Iris pigment epithelial cell (primary cell): Measurements from ENCODE around the gene CHST11.

ENCODE experiments used
- DNase-seq: peaks from one replicate; pipeline ENCODE4 v3.0.0-alpha.2; 2011; ENCODE audit warnings: low read depth

The CHST11 gene

DNA sequence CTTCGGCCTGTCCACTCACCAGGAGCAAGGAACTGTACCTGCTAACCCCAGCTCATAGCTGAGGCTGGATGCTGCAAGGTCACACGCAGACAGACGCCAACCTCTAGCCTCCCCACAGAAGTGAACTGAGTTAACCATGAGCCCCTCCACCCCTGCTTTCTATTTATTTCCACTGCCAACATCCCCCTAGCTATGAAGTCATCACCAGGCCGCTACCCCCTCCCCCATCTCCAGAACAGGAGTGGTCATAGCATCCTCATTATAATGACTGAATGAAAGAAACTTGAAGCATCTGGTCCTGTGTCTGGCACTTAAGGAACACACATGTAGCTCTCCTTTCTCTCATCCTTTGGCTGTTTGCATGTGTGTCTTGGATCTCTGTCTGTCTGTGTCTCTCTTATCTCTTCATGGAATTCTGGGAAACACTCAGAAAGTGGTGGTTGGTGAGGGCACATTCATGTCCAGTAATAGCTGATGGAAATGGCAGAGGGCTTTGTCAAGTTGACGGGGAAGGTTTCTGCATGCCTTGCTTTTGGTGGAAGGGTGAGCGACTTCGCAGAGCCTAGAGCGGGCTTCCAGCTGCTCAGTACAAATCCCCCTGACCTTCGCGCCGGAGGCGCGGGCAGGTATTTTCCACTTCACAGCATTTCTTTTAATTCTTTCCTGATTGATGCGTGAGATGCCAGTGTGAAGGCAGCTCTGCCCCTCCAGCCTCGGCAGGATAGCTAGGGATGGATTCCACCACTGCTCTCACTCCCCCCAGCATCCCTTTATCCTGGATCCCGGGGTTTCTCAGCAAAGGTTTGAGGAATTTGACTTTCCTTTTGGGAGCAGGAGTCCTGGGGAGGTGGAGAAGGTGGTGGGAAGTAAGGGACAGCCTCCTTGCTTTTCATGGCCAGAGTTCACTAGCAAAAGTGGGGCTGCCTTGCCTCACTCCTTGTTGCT is 198.2 kb downstream of the CHST11 start:
- DNase-seq: no peak

DNA sequence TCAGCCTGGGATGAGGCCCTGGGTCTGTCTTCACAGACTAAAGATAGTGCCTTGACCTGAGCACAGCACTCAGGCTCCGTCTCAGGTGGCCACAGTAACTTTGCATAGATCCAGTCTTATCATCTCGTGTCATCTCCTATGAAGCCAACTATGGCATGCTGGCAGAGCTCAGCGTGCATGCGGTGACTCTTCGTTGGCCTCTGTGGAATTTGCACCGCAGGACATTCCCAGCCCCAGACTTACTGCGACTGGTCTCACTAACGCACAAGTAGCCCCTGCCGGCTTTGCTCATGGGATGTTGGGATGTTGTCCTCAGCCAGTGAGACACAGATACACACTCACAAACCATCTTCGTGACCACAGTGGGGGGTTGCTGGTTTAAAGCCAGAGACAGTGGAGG is 199.6 kb downstream of the CHST11 start:
- DNase-seq: no peak

DNA sequence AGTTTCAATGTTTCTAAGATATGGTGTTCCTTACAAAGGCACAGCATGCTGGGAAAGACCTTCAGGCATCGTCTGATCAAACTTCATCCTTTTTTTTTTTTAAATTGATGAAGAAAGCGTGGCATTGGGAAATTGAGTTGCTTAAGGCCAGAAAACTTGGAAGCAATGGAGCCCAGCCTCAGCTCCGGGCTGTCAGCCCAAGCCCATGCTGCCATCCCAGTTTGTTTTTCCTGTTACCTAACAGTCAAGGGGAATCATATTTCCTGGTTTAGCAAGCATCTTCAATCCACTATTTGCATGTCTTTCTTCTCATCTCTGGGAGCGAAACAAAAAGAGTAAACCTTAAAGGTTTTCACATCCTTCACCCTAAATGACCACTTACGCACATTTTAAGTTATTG is 200.2 kb downstream of the CHST11 start:
- peak; percentile 46 for DNase-seq

DNA sequence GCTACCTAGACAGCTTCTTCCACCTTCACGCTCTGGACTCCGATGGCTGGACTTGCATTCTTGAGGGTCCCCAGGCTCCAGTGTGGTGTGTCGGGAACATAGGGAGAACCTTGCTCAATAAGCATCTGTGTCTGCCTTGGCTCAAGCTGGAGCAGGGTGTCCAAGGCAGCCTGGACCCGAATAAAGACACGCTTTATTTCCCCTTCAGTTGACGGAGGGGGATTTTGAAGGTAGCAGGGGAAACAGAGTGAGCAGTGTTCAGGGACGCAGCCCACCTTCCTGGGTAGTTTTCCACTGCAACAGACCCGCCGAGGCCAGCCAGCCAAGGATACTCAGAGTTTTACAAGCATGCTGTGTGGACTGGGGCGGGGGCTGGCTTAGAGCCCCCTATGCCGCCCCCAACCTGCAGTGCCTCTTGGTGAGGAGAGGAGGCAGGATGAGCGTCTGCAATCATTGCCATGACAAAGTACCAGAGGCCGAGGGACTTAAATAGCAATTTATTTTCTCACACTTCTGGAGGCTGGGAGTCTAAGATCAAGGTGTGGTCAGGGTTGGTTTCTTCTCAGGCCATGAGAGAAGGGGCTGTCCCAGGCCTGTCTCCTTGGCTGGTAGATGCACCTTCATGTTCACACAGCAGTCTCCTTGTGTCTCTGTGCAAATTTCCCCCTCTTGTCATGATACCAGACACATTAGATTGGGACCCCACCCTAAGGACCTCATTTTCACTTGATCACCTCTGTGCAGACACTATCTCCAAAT is 201.2 kb downstream of the CHST11 start:
- DNase-seq: no peak

DNA sequence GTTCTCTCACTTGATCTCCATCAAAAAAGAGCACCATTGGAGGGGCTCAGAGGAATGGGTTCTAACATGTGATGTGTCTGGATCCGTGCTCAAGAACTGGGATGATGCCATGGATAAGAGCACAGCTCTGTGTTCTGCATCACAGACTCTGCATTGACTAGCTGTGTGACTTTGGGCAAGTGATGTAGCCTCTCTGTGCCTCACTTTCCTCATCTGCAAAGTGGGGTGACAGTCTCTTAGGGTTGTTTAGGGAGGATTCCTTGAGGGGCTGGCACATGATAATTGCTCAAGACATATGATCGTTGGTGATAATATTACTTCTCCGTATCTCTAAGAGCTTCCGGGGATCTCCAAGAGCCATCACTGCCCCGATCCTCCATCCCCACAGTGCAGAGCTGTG is 202.3 kb downstream of the CHST11 start:
- no peak for DNase-seq

DNA sequence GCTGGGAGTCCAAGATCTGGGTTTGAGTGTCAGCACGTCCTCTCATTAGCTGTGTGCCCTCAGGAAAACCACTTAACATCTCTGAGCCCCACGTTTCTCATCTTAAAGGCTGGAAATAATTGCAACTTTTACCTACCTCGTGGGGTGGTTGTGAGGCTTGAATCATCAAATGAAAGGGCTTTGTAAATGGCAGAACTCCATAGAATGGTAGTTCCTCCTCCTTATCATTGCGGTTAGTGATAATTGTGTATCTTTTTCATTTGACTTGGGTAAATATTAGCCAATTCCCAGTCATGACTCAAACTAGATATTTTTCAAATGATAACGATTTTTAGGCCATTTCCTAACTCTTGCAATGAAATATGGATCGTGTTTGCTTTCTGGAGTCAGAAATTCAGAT is 205.5 kb downstream of the CHST11 start:
- DNase-seq: peak; percentile 38

DNA sequence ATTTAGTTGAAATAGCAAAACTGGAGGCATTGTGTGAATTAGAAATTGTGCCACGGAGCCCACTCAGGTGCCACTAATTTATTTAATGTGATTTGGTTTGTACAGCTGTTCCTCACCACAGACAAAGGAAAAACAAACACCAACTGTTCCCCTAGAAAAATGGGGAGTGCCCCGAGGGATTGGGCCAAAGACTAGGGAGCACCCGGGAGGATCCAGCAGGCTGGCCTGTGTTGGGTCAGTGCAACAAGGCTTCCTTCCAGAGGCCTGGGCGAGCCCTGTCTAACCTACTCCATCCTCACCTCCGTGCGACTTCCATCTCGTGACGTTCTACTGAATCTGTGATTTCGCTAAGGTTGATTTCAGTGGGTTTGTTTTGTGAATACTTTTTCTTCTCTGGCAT is 206.2 kb downstream of the CHST11 start:
- no peak for DNase-seq

DNA sequence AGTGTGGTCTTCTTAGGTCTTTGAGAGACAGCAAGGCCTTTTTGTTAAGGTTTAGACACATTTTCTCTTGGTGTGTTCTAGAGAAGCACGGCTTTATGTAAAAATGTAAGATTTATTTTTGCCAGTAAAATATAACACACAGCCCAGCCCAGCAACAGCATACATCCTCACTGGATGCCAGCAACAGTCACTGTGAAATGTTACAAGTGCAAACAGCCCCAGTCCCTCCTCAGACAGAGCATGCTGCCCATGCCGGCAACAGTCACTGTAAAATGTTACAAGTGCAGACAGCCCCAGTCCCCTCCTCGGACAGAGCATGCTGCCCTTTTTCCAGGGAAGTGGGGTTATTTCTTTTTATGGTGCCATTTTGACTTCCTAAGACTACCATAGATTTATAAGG is 207.6 kb downstream of the CHST11 start:
- no peak for DNase-seq

DNA sequence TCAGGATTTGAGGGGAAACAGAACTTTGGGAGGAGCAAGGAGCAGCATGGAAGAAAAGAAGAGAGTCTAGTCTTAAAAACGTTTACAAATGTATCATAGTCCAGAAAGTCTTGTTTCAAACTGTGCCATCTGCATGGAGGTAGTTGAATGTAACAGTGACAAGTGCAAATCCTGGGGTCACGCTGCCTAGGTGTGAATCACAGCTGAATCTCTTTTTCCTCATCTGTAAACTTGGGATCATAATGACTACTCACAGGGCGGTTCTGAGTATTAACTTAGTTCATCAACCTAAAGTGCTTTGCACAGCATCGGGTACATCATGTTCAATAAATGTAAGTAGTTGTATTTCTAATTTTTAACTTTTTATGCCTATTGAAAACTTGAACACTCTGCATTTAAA is 208.5 kb downstream of the CHST11 start:
- DNase-seq: no peak

DNA sequence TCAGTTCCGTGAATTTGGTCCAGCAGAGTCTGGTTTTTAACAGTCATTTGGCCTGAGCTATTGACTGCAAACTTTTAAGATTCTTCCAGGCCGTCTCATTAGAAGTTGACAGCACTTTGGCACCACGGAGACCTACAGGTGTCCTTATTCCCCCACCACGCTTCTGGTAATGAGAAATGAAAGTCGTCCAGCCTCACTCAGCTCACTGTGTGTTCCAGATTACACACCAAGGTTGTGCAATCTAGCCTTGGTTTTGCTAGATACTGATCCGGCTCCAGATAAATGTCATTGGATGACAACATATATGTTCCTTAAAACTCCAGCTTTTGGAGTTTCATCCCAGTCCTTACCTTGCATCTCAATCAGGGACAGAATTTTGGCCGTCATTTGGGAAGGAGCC is 210.4 kb downstream of the CHST11 start:
- peak; percentile 75 for DNase-seq

DNA sequence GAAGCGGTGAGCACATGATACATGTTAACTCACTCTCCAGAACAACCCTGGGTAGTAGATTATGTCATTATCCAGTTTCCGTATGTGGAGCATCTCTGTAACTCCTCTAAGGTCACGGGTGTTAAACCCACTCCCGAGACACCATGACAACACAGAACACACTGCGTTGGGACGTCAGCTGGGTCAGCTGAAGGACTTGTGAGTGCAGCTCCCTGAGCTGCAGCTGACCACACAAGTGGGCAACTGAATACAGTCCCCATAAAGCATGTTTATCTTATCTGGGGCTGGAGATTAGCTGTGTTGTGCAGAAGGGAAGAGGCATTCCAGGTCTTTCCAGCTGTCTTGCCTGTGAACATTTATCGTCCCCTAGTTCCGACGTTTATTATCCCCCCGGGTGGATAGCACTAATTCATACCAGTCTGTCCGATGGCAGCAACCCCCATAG is 211.5 kb downstream of the CHST11 start:
- DNase-seq: peak; percentile 80

DNA sequence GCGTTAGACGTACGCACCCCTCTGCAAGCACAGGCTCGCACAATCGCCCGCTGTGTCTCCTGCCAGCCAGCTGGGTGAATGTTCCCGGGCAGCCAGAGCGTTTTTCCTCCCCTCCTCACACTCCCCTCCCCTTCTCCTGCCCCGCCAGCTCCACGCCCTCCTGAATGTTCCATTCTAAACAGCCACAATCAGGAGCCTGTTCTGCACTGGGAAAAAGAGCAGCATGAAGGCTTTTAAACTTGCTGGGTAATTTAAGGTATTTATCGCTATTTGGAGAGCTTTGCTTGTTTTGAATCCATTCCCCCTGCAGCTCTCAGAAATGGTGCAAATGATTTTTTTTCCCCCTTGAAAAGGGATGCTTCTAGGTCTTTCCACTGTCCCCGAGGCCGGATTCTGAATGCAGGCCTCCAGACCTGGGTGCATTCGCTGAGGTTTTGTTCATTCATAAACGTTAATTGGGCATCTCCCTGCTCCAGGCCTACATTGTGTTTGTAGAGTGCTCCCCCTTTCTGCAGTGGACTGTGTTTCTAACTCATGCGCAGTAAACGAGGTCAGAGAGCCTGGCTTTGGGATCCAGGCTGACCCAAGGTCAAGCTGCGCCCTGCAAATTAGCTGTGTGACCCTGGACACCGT is 212.5 kb downstream of the CHST11 start:
- no peak for DNase-seq

DNA sequence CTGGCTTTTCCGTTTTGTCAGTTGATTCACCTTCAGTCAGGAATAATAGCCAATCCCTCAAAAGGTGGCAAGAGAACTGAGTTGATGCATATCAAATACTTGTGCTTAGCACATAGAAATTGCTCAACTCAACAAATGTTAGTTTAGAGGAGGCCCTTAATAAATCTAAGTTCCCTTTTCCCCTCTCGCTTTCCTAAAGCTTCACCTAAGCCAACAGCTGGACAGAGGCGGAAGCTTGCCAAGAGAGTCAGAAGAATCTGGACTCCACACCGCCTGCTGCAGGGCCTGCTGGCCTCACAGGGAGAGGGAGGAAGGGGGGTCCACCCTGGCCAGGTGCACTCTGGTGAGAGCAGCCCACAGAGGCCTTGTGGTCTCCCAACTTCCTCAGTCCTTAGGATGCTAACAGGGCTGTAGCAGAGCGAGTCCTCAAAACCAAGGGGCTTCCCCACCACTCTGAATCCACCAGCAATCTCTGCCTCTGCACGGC is 213.1 kb downstream of the CHST11 start:
- DNase-seq: no peak

DNA sequence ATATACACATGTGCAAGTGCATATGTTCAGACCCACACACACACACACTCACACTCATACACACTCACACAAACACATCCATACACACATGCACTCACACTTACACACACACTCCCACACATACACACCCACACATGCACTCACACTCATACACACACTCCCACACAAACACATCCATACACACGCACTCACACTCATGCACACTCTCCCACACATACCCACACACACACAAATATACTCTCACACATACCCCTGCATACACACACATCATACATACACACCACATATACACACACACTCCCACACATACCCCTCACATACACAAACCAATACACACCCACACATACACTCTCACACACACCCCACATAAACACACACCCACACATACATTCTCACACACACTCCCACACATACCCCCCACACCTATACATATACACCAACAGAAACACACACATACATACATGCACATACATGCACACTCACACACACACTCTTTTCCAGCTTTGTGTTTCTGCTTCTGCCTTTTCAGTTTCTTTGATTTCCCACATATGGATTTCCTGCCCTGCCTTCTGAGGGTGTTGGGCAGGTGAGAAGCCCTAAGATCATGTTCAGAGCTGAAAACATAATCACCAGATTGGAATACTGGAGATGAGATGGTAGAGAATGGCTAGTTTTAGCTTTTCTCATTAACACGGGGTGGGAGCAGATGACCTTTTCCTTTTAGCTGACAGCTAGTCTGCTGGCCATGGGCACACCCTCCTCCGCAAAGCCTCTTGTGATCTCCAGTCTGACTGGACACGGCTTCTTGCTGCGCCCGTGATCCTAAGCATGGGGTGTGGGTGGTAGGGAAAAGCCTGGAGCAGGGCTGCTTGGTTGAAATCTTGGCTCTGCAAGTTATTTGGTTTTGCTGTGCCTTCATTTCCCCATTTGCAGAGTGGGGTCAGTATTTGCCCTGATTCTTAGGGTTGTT is 214.0 kb downstream of the CHST11 start:
- DNase-seq: no peak

DNA sequence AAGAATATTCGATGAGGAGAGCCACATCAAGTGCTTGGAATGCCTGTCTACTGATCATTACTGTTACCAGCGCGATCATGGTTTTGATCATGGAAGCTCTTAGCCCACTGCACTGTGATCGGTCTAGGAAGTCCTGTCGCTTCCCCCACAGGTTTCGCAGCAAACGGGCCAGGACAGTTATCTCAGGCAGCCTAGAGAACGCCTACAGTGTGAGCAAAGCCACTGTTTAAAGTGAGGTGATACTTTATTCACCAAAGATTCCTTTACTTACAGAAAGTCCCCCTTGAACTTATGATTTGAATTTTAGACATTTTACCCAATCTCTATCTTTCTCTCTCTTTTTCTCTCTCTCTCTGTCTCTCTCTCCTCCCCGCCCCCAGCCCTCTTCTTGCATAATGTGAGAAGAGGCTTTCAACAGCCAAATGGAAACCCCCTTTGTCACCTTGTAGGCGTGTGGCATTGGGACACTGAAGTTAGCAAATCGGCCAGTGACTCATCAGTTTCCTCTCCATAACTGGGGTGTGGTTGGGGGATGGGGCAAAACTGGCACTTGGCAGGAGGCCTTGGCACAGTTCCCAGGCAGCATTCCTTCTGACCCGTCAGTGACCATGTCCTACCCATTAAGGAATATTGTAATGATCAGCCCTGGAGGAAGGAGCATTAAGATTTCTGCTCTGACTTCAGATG is 214.8 kb downstream of the CHST11 start:
- peak; percentile 87 for DNase-seq

DNA sequence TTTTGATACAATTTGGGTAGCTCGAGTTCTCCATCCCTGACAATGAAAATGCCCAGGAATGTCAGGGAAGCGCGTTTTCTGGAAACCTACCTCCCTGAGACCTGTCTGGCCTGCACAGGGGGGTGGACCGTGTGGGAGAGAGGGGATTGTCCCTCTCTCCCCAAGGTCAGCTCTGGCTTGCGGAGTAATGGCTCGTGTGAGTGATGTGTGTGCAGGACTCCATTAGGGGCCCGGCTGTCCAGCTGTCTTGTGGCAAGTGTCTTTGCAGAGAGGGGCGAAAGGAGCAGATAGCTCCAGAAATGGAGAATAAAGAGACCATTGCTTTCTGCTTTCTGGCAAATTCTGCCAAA is 215.3 kb downstream of the CHST11 start:
- DNase-seq: no peak

DNA sequence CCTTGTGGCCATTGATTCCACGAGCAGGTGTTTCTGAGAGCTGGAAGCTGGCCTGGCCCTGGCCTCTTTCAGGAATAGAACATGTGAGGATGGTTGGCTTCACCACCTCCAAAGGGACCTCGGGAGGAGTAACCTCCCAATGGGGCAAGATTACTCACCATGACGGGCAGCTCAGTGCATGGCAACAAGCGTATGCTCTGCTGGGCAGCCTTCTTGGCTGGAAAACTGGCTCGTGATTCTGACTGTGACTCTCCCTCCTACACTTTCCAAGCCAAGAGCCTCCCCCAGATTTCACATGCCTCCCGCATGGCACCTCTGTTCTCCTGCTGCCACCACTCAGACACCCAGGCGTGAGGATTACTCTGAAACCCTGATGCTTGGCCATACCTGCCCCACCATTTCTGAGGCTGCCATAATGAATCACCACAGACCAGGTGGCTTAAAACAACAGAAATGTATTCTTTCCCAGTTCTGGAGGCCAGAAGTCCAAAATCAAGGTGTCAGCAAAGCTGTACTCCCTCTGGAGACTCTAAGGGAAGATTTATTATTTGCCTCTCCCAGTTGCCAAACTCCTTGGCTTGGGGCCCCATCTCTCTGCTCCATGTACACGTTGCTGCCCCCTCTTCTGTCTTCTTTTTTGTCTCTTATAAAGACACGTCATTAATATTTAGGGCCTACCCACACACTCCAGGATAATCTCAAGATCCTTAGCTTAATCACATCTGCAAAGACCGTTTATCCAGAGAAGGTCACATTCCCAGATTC is 215.9 kb downstream of the CHST11 start:
- DNase-seq: no peak

DNA sequence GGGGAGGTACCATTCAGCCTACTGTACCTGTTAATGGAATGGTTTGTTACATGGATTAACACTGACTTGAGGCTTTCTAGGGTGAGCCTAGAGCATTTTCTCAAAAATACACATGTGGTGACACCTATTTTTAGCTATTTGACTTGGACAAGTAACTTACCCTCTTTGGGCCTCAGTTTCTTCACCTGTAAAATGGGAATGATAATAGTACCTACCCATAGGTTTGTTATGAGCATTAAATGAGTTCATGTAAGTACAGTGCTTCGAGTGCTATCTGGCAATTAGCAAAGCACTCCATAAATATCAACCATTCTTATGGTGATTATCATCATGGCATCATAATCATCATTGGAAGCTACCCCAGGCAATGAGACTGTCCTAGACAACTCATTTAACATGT is 216.5 kb downstream of the CHST11 start:
- DNase-seq: no peak

DNA sequence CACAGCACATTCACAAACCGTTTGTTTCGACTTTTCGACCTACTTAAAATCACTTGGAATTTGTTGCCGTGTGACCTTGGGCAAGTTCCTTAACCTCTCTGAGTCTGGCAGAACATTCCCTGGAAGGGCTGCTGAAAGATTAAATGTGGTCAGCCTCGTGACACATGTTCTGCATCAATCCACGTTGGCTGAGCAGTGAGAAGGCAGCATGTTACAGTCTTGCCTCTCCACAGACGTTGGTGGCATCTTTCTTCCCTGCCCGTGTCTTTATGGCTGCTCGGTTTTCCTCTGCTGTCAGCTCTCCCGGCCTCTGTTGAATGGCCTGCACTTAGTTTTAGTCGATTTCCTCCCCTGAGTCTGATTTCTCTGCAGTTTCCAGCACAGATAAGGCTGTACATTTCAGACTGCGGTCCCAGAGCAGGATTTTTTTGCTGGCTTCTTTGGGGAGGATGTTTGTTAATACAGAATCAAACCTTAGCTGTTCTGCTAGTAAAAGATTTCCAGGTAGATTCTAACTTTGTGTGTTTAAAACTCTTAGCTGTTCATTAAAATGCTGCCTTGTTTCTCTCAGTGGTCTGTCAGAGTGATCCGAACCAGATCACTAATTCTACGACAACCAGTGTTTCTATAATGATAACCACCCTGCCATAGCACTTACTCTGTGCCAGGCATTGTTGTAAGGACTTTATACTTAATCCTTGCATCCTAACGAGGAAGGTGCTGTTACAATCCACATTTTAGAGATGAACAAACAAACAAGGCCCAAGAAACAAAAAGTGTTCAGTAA is 217.1 kb downstream of the CHST11 start:
- no peak for DNase-seq
